GM18508 (cell line): ENCODE results near the gene ATG14.
"Not testable (repeated sequence)": the region's sequence is repeated elsewhere in the genome, so short reads cannot be mapped to it uniquely, and the experiment has no call there.

Experiments
- ATAC-seq: cut with Tn5 transposase; IDR thresholded peaks from one replicate; pipeline ENCODE4 v1.9.1; 2021; ENCODE audit warnings: moderate number of reproducible peaks; ENCODE audit not compliant: insufficient read depth, unreplicated experiment

ATG14 gene

DNA sequence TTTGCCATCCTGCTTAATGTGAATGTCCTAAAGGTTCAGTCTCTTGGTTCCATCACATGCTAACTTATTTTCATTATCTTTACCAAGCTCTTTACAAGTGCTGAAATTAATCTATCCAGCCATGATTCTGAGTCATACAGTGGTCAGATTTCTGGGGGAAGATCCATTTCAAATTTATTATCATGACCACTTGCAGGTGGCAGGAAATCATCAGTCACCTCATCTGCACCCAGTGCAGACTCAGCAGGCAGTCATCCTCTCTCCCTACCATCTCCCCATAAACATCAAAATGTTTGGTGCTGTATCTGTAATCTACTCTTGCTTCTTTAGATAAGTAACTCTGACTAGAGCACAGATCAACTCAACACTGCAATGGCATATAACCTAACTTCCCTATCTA is 23.5 kb downstream of the ATG14 start:
- ATAC-seq: no peak

DNA sequence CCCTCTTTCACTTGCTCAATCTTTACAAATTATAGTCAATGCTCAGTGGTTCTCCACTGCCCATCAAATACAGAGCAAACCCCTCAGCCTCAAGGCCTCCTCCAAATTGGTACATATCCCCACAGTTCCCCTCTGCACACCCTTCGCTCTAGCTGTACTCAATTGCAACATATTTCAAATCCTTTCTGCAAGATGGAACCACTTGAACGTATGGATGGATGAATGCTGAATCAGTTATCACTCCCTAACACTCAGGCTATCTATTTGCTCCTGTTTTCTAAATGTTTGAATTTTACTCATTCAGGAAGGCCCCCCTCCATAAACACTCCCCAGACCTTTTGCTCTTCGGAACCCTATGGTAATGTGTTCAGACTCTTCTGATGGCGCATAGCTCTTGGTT is 24.5 kb downstream of the ATG14 start:
- ATAC-seq: no peak

DNA sequence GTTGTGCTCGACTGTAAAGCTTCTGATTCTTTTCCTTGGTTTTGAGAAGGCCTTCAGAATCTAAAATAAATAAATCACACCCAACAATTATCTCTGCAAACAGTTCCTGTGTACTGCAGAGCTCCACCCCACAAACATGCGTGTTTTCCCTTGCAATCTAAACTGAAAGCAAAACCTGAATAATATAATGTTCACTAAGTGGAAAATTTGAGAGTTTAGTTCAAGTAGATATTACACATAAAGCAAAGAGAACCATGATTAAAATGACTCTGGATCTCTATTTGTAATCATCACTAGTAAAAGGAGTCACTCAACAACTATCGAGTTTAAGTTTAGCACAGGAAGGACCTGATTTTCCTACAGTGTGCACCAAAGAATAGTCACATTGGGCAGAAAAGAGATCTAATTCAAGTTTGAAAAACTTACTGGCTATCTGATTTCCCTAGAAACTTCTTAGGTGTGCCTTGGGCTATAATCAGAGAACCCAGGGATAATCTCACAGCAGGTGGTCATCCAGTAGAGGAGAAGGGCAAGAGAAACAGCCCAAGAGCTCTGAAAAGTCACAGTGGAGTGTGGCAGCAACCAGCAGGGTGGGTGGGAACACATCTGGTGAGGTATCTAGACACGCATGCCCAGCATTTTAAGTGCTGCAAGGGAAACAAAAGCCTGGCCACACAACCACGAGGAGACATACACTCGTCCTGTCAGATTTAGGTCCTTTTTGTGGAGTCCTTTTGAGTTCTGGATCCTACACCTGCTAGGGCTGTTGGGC is 25.4 kb downstream of the ATG14 start:
- ATAC-seq: no peak

DNA sequence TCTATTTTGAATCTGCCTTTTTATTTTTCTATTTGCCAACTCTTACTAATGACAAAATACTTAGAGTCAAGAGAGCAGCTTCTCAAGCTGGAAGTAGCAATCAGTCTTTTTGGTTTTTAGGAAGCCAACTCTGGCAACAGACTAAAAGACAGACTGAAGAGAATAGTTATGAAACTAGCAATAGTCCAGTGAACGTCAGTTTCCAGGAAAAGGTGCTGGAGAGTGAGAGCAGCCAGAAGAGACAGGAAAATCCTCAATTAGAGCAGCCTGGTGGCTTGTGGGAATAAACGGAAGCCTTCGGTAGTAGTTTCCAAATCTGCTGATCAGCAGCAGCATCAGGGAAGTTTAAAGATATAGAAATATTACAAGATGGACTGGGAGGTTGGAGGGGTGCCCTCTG is 27.1 kb downstream of the ATG14 start:
- no peak for ATAC-seq

DNA sequence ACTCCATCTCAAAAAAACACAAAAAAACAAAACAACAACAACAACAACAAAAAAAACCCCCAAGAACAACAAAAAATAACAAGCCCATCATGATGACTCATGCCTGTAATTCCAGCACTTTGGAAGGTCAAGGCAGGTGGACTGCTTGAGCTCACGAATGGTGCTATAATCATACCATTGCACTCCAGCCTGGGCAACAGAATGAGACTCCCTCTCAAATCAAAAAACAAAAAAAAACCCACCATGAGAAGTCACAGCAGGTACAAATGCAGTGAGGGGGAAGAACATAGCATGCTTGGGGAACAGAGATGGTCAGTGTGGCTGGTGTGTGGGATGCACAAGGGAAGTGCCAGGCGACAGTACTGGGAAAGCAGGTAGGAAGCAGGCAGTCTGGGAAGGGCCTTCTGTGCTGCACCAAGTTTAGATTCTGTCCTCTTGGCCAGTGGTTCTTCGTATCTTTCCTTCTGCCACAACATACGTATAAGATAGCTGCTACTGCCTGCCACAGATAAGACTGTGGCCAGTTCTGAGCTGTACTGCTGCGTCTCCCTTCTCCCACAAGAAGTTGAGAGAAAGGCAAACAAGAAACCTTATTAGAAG is 28.0 kb downstream of the ATG14 start:
- no peak for ATAC-seq

DNA sequence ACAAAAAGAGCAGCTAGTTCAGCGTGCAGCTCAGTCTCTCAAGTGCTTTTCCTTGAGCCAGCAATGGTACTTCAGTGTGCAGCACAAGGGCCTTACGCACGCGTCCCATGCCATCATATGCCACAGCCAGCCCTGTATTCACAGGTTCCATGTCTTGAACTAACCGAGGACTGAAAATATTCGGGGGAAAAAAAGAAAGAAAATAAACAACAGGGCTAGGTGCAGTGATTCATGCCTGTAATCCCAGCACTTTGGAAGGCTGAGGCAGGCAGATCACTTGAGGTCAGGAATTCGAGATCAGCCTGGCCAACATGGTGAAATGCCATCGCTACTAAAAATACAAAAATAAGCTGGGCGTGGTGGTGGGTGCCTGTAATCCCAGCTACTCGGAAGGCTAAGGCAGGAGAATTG is 28.6 kb downstream of the ATG14 start:
- ATAC-seq: not testable (repeated sequence)

DNA sequence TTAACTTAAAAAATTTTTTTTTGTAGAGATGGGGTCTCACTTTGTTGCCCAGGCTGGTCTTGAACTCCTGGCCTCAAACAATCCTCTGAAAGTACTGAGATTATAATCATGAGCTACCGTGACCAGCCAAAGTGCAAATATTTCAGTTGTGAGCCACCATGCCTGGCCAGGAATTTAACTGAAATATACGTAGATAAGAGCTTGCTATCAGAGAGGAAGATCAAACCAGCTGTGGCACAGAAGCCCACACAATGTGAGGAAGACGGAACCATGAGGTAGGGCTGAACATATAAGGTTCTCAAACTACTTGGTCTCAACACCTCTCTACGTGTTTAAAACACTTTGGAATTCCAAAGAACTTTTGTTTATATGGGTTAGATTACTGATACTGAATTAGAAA is 29.1 kb downstream of the ATG14 start:
- no peak for ATAC-seq

DNA sequence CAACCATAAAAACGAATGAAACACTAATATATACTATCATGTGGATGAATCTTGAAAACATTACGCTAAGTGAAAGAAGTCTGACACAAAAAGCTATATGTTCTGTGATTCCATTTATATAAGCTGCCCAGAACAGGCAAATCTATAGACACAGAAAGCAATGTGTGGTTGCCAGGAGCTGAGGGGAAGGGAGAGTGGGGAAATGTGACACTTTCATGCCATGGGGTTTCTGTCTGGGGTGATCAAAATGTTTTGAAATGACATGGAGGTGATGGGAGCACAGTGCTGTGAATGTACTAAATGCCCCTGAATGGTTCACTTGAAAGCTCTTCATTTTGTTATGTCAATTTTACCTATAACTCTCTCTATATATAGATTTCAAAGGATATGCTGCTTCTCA is 30.1 kb downstream of the ATG14 start:
- ATAC-seq: no peak

DNA sequence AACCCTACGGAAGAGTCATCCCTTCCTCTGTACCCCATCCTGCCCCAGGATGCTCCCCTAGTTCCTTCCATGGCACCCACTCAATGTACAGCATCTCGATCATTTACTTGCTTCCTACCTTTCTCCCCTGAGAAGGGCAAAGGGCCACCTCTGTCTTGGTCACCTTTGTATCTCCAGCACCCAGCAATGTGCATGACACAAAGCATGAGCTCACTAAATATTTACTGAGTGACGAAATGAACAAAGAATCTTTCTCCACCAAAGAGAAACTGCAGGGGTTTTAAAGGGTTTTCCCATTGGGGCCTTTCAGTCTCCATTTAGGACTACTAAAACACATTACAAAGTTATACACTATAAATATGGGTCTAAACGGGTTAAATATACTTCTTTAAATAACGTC is 30.6 kb downstream of the ATG14 start:
- no peak for ATAC-seq

DNA sequence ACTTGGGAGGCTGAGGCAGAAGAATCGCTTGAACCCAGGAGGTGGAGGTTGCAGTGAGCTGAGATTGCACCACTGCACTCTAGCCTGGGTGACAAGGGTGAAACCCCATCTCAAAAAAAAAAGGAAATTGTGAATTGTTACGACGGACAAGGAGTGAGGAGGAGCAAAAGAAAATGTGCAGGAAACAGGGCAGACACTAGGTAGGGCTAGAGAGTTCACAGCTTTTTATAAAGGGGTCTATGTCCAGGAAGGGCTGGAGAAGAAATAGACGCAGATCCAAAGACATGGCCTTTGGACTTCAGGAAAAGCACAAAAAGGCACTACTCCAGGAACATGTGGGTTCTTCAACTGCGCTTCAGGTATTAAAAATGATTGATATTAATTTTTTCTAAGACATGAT is 34.4 kb downstream of the ATG14 start:
- ATAC-seq: no peak

DNA sequence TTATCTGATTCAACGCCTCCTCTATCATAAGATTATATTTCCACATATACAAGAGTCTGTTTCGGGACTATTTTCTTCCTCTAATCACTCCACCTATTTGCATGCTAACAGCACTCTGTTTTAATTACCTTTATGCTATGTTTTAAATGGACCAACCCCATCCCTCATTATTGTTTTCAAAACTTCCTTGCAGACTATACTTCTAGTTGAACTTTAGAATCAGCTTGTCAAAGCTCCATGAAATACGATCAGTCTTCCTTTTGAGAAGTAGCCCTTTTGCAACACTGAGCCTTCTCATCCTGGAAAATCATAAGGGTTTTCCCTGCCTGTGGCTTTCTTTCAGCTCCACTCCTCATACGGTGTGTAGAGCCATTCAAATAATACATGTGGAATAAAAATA is 36.9 kb downstream of the ATG14 start:
- no peak for ATAC-seq

DNA sequence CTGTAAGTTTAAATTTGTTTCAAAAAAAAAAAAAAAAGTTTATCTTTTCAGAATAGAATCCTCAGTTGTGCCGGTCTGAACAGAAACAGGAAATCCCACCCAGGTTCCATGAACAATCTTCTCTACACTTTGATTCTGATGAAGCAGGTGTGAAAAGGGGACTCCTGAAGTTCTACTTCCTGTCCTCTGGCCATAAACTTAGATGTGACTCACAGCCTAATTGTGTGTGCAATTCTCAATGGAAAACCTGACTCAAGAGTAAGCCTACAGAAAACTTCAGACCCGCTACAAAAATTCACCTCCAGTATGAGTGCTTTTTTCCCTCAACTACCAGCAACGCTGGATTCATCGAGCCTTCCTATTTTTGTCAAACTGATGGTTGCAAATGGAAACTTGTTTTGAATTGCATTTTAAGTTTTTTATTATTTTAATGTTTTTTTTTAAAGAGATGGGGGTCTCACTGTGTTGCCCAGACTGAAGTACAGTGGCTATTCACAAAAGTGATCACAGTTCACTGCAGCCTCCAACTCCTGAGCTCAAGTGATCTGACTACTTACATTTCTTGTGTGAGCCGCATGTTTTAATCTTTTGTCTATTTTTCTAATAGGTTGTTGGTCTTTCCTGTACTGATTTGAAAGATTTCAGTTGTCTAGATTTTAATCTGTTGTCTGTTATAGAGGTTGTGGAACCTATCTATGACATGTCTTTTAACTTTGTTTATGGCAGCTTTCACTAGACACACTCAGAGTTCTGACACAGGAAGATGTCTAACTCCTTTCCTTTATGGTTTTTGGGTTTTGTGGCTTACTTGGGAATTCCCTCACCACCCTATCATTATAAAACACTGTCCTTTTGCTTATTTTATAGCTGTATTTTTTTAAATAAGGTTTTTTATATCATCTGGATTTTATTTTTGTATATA is 37.6 kb downstream of the ATG14 start:
- ATAC-seq: peak; percentile 52

DNA sequence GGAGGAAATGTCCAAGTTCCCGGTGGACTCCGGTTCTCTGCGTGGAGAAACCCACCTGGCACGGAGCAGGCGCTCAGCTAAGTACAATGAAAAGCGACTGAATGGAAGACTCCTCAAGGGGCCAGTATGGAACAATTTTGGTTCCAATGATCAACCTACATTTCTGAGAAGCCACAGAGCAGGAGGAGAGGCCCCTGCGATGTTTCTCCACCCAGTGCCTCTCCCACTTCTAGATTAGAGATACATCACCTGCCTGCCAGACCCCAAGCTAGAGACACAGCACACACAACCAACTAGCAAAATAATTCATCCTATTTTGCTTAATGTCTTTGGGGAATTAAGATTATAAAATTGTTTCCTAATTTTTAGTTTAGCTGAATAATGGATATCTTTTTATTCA is 38.8 kb downstream of the ATG14 start:
- no peak for ATAC-seq

DNA sequence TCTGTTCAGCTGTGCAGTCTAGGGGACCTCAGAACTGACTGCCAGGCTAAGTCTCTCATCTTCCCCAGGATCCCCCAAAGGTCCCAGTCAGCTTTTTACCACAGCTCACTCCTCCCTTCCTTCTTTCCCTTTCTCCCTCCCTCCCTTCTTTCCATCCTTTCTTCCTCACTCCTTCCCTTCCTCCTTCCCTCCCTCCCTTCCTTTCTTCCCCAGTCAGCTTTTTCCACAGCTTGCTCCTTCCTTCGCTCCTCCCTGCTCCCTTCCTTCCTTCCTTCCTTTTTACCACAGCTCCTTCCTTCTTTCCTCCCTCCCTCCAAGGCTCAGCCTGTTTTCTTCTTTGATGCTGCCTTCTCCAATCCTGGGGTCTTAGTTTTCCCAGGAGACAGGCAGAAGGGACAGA is 39.2 kb downstream of the ATG14 start:
- no peak for ATAC-seq

DNA sequence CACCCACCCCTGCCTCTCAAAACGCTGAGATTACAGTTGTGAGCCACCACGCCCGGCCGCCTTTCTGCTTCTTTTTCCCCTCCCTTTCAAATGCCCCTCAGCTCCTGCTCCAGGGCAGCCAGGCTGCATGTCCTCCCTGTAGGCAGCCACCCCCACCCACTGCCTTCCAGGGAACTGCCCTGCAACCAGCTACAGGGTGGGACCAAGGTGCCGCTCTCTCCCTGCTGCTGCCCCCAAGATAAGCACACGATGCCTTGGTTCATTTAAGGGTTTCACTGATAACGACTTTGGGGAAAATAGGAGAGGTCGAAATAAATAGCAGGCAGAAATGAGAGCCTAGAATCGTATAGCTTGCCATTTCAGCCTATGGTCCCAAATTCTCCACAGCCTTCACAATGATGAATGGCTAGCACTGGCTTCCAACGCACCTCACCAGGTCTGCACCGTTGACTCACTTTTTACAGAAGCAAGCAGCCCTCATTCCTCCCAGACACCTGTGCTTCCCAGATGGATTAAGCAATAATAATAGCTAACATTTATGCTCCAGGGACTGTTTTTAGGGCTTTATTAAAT is 40.7 kb downstream of the ATG14 start:
- no peak for ATAC-seq

DNA sequence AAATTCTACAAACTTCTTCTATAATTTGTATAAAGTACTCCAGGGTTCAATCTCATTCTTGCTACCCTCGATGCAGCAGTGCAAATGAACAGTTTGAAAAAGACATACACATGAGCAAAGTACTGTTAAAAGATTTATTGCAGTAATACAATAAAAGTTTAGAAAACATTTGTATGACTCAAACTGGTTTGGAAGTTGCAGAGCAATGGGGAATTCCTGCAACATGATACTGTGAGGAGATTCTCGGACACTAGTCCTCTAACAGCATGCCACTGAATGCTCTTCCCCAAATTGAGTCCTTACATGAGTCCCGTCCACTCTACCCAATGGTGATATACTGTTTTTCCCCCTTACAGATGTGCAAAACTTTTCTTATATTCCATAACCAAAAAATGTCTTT is 45.4 kb downstream of the ATG14 start:
- no peak for ATAC-seq

DNA sequence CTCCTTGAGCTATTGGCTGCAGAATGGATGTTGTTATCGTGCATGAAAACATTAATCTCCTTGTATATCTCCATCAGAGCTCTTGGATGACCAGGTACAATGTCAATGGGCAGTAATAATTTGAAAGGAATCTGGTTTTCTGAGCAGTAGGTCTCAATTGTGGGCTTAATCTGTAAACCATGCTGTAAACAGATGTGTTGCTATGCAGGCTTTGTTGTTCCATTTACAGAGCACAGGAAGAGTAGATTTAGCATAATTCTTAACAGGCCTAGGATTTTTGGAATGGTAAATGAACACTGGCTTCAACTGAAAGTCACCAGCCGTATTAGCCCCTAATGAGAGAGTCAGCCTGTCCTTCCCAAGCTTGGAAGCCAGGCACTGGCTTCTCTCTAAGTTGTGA is 50.4 kb downstream of the ATG14 start:
- no peak for ATAC-seq

DNA sequence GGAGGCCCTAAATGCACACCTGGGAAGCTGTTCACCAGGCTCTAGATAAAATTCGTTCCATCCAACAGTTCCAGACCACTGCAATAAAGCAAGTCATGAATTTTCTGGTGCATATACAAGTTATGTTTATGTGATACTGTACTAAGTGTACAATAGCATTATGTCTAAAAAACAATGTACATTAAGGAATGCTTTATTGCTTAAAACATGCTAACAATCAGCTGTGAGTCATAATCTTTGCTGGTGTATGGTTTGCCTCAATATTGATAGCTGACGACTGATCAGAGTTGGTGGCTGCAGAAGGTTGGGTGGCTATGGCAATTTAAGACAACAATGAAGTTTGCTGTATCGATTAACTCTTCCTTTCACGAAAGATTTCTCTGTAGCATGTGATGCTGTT is 52.3 kb downstream of the ATG14 start:
- no peak for ATAC-seq

DNA sequence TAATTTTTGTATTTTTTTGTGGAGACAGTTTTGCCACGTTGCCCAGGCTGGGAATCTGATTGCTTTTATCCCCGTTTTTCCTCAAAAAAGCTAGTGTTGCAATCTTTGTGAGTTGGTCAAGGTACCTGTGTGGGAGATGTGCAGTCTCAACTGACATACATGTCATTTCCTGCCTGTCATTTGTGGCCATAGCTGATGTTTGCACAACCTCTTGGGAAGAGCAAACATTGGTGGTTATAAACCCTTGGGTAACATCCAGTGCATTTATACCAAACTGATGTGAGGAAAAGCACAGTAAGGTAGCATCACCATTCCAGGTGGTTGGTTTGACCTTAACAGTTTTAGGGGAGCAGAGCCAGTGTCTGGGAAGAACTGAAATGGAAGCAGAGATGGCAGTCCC is 54.7 kb downstream of the ATG14 start:
- no peak for ATAC-seq

DNA sequence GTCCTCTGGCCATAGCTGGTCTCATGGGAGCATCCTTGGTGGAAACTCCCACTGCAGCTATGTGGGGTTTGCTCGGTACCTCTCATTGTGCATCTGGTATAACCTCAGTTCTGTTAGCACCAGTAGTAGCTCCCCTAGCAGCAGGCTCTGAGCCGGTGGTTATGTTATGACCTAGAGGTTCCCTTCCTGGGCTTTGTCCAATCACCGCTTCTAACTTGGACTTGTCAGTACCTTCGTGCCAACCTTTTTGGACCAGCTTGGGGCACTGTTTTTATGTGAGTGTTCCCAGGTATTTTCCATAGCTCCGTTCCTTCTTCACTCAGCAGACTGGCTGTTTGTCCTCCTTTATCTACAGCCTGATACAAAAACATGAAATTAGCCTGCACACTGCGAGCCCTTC is 55.7 kb downstream of the ATG14 start:
- no peak for ATAC-seq

DNA sequence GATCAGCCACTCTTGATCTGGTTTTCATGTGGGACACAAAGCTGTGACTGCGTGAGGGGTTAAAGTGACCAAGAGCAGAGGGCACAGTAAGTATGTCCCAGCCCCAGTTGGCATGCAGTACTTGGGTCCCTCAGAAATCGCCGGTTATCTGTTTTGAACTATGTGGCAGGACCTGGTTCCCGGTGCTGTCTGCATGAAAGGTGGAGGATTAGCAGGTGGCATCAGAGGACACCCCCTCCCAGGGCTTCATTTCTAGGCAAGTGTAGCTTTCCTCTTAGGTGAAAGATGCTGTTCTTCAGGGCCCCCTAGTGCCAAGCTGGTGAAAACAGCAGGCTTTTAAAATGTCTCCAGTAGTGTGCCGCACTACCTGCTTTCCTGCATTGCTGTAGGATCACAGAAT is 57.1 kb downstream of the ATG14 start:
- no peak for ATAC-seq
